GM23338 (cell line): ENCODE data around the gene TMEM132D. TPM values are rescaled to one million over a fixed set of nuclear protein-coding genes. Genes with fewer than 3 reads are reported as not detected.

Experiments
- ATAC-seq: fragments of 200-7000 bp; cut with Tn5 transposase; 3 replicates; pipeline ENCODE4 v1.9.1; 2020
- DNase-seq: peaks from one replicate; pipeline ENCODE4 v3.0.0-alpha.2; 2015; ENCODE audit warnings: low spot score
- H2AFZ ChIP-seq: fragments of 200-600 bp; sonication (generic); 2 replicates; pipeline ENCODE4 v1.8.0; 2016; ENCODE audit warnings: antibody characterized with exemption, mild to moderate bottlenecking, moderate library complexity
- H3F3A ChIP-seq: fragments of 200-600 bp; sonication (generic); replicated peaks from 2 replicates; pipeline ENCODE4 v1.8.0; 2017; ENCODE audit warnings: antibody characterized with exemption, mixed run types, low read depth
- H3K27ac ChIP-seq: fragments of 200-600 bp; sonication (generic); 2 replicates; pipeline ENCODE4 v1.6.1; 2016; ENCODE audit warnings: low read depth
- H3K27me3 ChIP-seq: fragments of 200-600 bp; sonication (generic); 2 replicates; pipeline ENCODE4 v1.8.0; 2016; ENCODE audit warnings: mild to moderate bottlenecking, mixed run types, moderate library complexity; ENCODE audit not compliant: insufficient read depth
- H3K36me3 ChIP-seq: fragments of 200-600 bp; sonication (generic); 2 replicates; pipeline ENCODE4 v1.8.0; 2016; ENCODE audit warnings: mild to moderate bottlenecking; ENCODE audit not compliant: insufficient read depth
- H3K4me1 ChIP-seq: fragments of 200-600 bp; sonication (generic); 2 replicates; pipeline ENCODE4 v1.8.0; 2016; ENCODE audit warnings: mild to moderate bottlenecking, moderate library complexity; ENCODE audit not compliant: insufficient read depth
- H3K4me2 ChIP-seq: fragments of 200-600 bp; sonication (generic); 2 replicates; pipeline ENCODE4 v1.7.1; 2017; ENCODE audit warnings: mixed run types
- H3K4me3 ChIP-seq: fragments of 200-600 bp; sonication (generic); 2 replicates; pipeline ENCODE4 v1.6.1; 2016; ENCODE audit warnings: mixed run types
- H3K79me2 ChIP-seq: fragments of 200-600 bp; sonication (generic); replicated peaks from 2 replicates; pipeline ENCODE4 v1.8.0; 2017; ENCODE audit warnings: mild to moderate bottlenecking; ENCODE audit not compliant: insufficient read depth
- H3K9me2 ChIP-seq: fragments of 200-600 bp; sonication (generic); 2 replicates; pipeline ENCODE4 v1.8.0; 2017; ENCODE audit not compliant: insufficient read depth
- H4K20me1 ChIP-seq: fragments of 200-600 bp; sonication (generic); replicated peaks from 2 replicates; pipeline ENCODE4 v1.8.0; 2017; ENCODE audit warnings: mild to moderate bottlenecking; ENCODE audit not compliant: insufficient read depth
- H3K27ac Mint-ChIP-seq: 2 replicates; pipeline ENCODE4 v1.8.0; 2020; ENCODE audit warnings: inconsistent platforms, mild to moderate bottlenecking, moderate library complexity, mixed read lengths
- H3K27me3 Mint-ChIP-seq: 3 replicates; pipeline ENCODE4 v1.8.0; 2022; ENCODE audit warnings: low read depth, mild to moderate bottlenecking, moderate library complexity, mixed read lengths, inconsistent platforms; ENCODE audit not compliant: insufficient read depth, poor library complexity
- H3K36me3 Mint-ChIP-seq: 3 replicates; pipeline ENCODE4 v1.8.0; 2021; ENCODE audit warnings: low read depth, mild to moderate bottlenecking, inconsistent platforms, moderate library complexity, mixed read lengths
- H3K4me1 Mint-ChIP-seq: 3 replicates; pipeline ENCODE4 v1.8.0; 2020; ENCODE audit warnings: mild to moderate bottlenecking, inconsistent platforms, mixed read lengths
- H3K4me3 Mint-ChIP-seq: 3 replicates; pipeline ENCODE4 v1.8.0; 2021; ENCODE audit warnings: moderate library complexity, mild to moderate bottlenecking, inconsistent platforms, mixed read lengths
- H3K9me3 Mint-ChIP-seq: 3 replicates; pipeline ENCODE4 v1.8.0; 2020; ENCODE audit warnings: moderate library complexity, mild to moderate bottlenecking, inconsistent platforms, mixed read lengths
- CREB1 ChIP-seq: fragments of 250-450 bp; sonication (Bioruptor Pico); IDR thresholded peaks from 2 replicates; pipeline ENCODE4 v1.5.0; 2020; ENCODE audit warnings: low read depth, mild to moderate bottlenecking, moderate library complexity
- JUNB ChIP-seq: IDR thresholded peaks from one replicate; pipeline ENCODE4 v1.6.1; 2016; ENCODE audit warnings: antibody characterized with exemption; ENCODE audit not compliant: unreplicated experiment
- NANOG ChIP-seq: IDR thresholded peaks from 2 replicates; pipeline ENCODE4 v1.6.1; 2016; ENCODE audit warnings: antibody characterized with exemption, borderline replicate concordance
- POLR2AphosphoS5 ChIP-seq: IDR thresholded peaks from 2 replicates; pipeline ENCODE4 v1.6.1; 2016; ENCODE audit warnings: antibody characterized with exemption, low read depth
- STAT1 ChIP-seq: IDR thresholded peaks from one replicate; pipeline ENCODE4 v1.6.1; 2016; ENCODE audit warnings: antibody characterized with exemption; ENCODE audit not compliant: unreplicated experiment
- ZNF114 ChIP-seq: fragments of 250-450 bp; sonication (Bioruptor Pico); IDR thresholded peaks from 2 replicates; pipeline ENCODE4 v1.5.0; 2020; ENCODE audit warnings: mild to moderate bottlenecking, moderate library complexity
- ZNF331 ChIP-seq: fragments of 250-450 bp; sonication (Bioruptor Pico); IDR thresholded peaks from 2 replicates; pipeline ENCODE4 v1.5.0; 2020; ENCODE audit warnings: low read depth, mild to moderate bottlenecking, moderate library complexity
- polyA plus RNA-seq: library from polyadenylated mRNA; unstranded; fragments of >200 nt; fragmentation: Nextera tagmentation; extraction: Ambion mirVana; gene quantifications from 2 replicates; pipeline ENCODE4 v1.2.1, GENCODE V29; 2016
- total RNA-seq: library from RNA; depleted of rRNA; stranded (reverse); fragments of >200 nt; shearing (Covaris generic); gene quantifications from 2 replicates; pipeline ENCODE4 v1.2.3, GENCODE V29; 2014
- TF ChIP-seq, protein P1 (sequence below): IDR thresholded peaks from 2 replicates; pipeline ENCODE4 v1.6.1; 2016; ENCODE audit warnings: antibody characterized with exemption
- TF ChIP-seq, protein P2 (sequence below): IDR thresholded peaks from one replicate; pipeline ENCODE4 v1.6.1; 2018; ENCODE audit warnings: antibody characterized with exemption; ENCODE audit not compliant: unreplicated experiment

Gene TMEM132D
- total and polyA plus RNA-seq, 2 experiments from 2014 or later, result 0.44 to 5.3 TPM

DNA sequence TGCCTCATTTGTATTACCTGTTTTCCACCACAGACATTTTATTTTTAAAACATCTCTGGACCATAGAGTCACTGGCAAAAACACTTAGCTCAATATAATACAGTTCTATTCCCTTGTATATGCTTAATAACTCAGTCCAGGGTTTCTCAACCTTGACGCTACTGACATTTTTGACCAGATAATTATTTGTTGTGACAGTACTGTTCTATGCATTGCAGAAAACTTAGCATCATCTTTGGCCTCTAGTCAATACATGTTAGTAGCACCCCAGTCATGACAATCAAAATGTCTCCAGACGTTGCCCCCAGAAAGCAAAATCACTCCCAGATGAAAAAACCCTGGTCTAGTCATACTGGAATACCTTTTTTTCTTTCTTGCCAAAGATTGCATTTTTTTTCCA lies 174.7 kb downstream of the TMEM132D start:
- ATAC-seq (no peak), DNase-seq (no peak)
- Mint-ChIP-seq H3K27ac (no peak overlapping the region), H3K36me3 (peaks cover 52% of the 10 kb centered on the region), H3K4me1 (no peaks in the 10 kb centered on the region), H3K9me3 (peaks cover 100% of the 10 kb centered on the region; the same call in 2 of the 3 replicates), H3K27me3 (peaks cover 2% of the 10 kb centered on the region), H3K4me3 (no peak overlapping the region)
- Histone ChIP-seq H3F3A (no peaks in the 10 kb centered on the region), H4K20me1 (no peaks in the 10 kb centered on the region), H3K9me2 (no peaks in the 10 kb centered on the region), H3K4me3 (no peak overlapping the region), H3K27ac (no peak overlapping the region), H3K27me3 (no peaks in the 10 kb centered on the region), H3K79me2 (no peaks in the 10 kb centered on the region), H3K4me2 (no peak overlapping the region), H3K36me3 (no peaks in the 10 kb centered on the region), H3K4me1 (no peaks in the 10 kb centered on the region; the same call in 1 of the 2 replicates), H2AFZ (no peak overlapping the region)
- TF ChIP-seq, protein P1, sequence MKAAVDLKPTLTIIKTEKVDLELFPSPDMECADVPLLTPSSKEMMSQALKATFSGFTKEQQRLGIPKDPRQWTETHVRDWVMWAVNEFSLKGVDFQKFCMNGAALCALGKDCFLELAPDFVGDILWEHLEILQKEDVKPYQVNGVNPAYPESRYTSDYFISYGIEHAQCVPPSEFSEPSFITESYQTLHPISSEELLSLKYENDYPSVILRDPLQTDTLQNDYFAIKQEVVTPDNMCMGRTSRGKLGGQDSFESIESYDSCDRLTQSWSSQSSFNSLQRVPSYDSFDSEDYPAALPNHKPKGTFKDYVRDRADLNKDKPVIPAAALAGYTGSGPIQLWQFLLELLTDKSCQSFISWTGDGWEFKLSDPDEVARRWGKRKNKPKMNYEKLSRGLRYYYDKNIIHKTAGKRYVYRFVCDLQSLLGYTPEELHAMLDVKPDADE, result no peak
- TF ChIP-seq, protein P2, sequence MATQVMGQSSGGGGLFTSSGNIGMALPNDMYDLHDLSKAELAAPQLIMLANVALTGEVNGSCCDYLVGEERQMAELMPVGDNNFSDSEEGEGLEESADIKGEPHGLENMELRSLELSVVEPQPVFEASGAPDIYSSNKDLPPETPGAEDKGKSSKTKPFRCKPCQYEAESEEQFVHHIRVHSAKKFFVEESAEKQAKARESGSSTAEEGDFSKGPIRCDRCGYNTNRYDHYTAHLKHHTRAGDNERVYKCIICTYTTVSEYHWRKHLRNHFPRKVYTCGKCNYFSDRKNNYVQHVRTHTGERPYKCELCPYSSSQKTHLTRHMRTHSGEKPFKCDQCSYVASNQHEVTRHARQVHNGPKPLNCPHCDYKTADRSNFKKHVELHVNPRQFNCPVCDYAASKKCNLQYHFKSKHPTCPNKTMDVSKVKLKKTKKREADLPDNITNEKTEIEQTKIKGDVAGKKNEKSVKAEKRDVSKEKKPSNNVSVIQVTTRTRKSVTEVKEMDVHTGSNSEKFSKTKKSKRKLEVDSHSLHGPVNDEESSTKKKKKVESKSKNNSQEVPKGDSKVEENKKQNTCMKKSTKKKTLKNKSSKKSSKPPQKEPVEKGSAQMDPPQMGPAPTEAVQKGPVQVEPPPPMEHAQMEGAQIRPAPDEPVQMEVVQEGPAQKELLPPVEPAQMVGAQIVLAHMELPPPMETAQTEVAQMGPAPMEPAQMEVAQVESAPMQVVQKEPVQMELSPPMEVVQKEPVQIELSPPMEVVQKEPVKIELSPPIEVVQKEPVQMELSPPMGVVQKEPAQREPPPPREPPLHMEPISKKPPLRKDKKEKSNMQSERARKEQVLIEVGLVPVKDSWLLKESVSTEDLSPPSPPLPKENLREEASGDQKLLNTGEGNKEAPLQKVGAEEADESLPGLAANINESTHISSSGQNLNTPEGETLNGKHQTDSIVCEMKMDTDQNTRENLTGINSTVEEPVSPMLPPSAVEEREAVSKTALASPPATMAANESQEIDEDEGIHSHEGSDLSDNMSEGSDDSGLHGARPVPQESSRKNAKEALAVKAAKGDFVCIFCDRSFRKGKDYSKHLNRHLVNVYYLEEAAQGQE, result no peak
- no peak for TF ChIP-seq CREB1 (CRISPR knock-in tag)
- TF ChIP-seq POLR2AphosphoS5, result no peak
- no peak for TF ChIP-seq ZNF331 (CRISPR knock-in tag)
- TF ChIP-seq JUNB, result no peak
- no peak for TF ChIP-seq NANOG
- TF ChIP-seq ZNF114 (CRISPR knock-in tag), result no peak

DNA sequence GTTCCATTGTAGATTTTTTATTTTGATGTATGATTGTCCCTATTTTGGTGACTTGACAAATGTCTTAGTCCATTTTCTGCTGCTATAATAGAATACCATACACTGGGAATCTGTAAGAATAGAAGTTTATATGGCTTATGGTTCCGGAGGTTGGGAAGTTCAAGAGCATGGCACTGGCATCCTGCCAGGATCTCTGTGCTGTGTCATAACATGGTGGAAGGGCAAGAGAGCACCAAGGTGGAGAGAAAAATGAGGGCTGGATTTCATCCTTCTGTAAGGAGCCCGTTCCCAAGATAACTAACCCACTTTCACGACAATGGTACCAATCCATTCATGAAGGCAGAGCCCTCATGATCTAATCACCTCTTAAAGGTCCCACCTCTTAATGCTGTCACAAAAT lies 176.7 kb downstream of the TMEM132D start:
- no peak for DNase-seq
- Histone ChIP-seq H3K27ac (no peak overlapping the region), H3F3A (no peaks in the 10 kb centered on the region), H2AFZ (no peak overlapping the region), H3K27me3 (no peaks in the 10 kb centered on the region), H3K4me1 (no peaks in the 10 kb centered on the region), H3K4me2 (no peak overlapping the region), H3K79me2 (no peaks in the 10 kb centered on the region), H3K9me2 (no peaks in the 10 kb centered on the region), H3K36me3 (no peaks in the 10 kb centered on the region), H4K20me1 (no peaks in the 10 kb centered on the region), H3K4me3 (no peak overlapping the region)
- no peak overlapping the region for H3K27ac Mint-ChIP-seq
- peaks cover 100% of the 10 kb centered on the region; the same call in 2 of the 3 replicates for H3K9me3 Mint-ChIP-seq
- H3K27me3 Mint-ChIP-seq, result peaks cover 3% of the 10 kb centered on the region
- peaks cover 57% of the 10 kb centered on the region for H3K36me3 Mint-ChIP-seq
- ATAC-seq, result no peak
- H3K4me1 Mint-ChIP-seq, result no peaks in the 10 kb centered on the region
- no peak overlapping the region for H3K4me3 Mint-ChIP-seq
- TF ChIP-seq, protein P2, result no peak
- TF ChIP-seq CREB1 (CRISPR knock-in tag) (no peak), JUNB (no peak), STAT1 (no peak), ZNF331 (CRISPR knock-in tag) (no peak), POLR2AphosphoS5 (no peak)
